K562 (cell line): ENCODE data around the gene IFT81. TPM values are rescaled to one million over a fixed set of nuclear protein-coding genes. Genes with fewer than 3 reads are reported as not detected.

Source experiments
- BCOR ChIP-seq: fragments of 450-650 bp; IDR thresholded peaks from 2 replicates; pipeline ENCODE4 v1.6.1; 2016
- CBFA2T3 ChIP-seq: fragments of 450-650 bp; IDR thresholded peaks from 2 replicates; pipeline ENCODE4 v1.6.1; 2017
- CREM ChIP-seq: IDR thresholded peaks from 2 replicates; pipeline ENCODE4 v1.6.1; 2014; ENCODE audit warnings: antibody characterized with exemption, low read depth
- EP300 ChIP-seq: IDR thresholded peaks from 2 replicates; pipeline ENCODE4 v1.6.1; 2012; ENCODE audit warnings: low read length, improper control_type of control experiment
- HDAC3 ChIP-seq: fragments of 450-650 bp; IDR thresholded peaks from 2 replicates; pipeline ENCODE4 v1.6.1; 2018; ENCODE audit warnings: borderline replicate concordance, mild to moderate bottlenecking, moderate library complexity; ENCODE audit not compliant: partially characterized antibody
- POLR2AphosphoS5 ChIP-seq: IDR thresholded peaks from 2 replicates; pipeline ENCODE4 v1.6.1; 2011; ENCODE audit warnings: mild to moderate bottlenecking, low read depth, low read length, moderate library complexity; ENCODE audit not compliant: control insufficient read depth, insufficient read depth
- ZNF431 ChIP-seq: sonication (generic); formaldehyde crosslinking; IDR thresholded peaks from 2 replicates; pipeline ENCODE4 v1.8.0; 2022; ENCODE audit warnings: mild to moderate bottlenecking, missing genetic modification reagents
- polyA plus RNA-seq, 8 experiments: library from polyadenylated mRNA; depleted of rRNA in 4 of 8; stranded (reverse) in 5 of 8; unstranded in 3 of 8; fragments of >200 nt; fragmentation: Nextera tagmentation in 2 of 8; fragmentation: Illumina TruSeq in 1 of 8; extraction: Ambion mirVana in 2 of 8; extraction: Trizol in 1 of 8; gene quantifications; 2 replicates each; pipeline versions ENCODE4 v1.2.1 to v1.2.3, GENCODE V29; 2011 to 2014; ENCODE audit warnings: inconsistent platforms in 1 of 8, missing spikeins in 1 of 8
- total RNA-seq, 7 experiments: library from RNA; depleted of rRNA in 6 of 7; stranded (reverse); fragments of >200 nt in 6 of 7; fragmentation: Illumina TruSeq in 2 of 7; extraction: Trizol in 2 of 7; gene quantifications; 2 replicates each; pipeline versions ENCODE4 v1.2.1 to v1.2.3, GENCODE V29; 2011 to 2021; ENCODE audit warnings: low replicate concordance in 1 of 7
- TF ChIP-seq, protein P1 (sequence below): fragments of 450-650 bp; formaldehyde crosslinking; IDR thresholded peaks from 2 replicates; pipeline ENCODE4 v1.4.0; 2020; ENCODE audit warnings: mild to moderate bottlenecking, moderate library complexity
- TF ChIP-seq, protein P2 (sequence below): fragments of 250-450 bp; sonication (Bioruptor Pico); IDR thresholded peaks from 2 replicates; pipeline ENCODE4 v1.4.0; 2020
- TF ChIP-seq, protein P3 (sequence below): IDR thresholded peaks from 2 replicates; pipeline ENCODE4 v1.6.1; 2012; ENCODE audit warnings: low read depth, low read length, improper control_type of control experiment, borderline replicate concordance
- TF ChIP-seq, protein P4 (sequence below), 2 experiments: fragments of 450-650 bp in 1 of 2; sonication (generic) in 1 of 2; formaldehyde crosslinking in 1 of 2; IDR thresholded peaks in 1 of 2; conservative IDR thresholded peaks in 1 of 2; 2 replicates each; pipeline versions ENCODE4 v1.6.1 to v1.8.1; 2016 to 2023; ENCODE audit warnings: mild to moderate bottlenecking in 2 of 2, moderate library complexity in 2 of 2, inconsistent platforms in 1 of 2, missing genetic modification reagents in 1 of 2
- TF ChIP-seq, protein P5 (sequence below): fragments of 250-450 bp; sonication (Bioruptor Pico); IDR thresholded peaks from 2 replicates; pipeline ENCODE4 v1.4.0; 2020; ENCODE audit warnings: mild to moderate bottlenecking, moderate library complexity

IFT81 gene
- total and polyA plus RNA-seq, 9 of the 15 experiments (the other 6 are each of a cell fraction or from before 2014, with no cell fraction given), result 2.8 to 11.9 (median 7.9) TPM

DNA sequence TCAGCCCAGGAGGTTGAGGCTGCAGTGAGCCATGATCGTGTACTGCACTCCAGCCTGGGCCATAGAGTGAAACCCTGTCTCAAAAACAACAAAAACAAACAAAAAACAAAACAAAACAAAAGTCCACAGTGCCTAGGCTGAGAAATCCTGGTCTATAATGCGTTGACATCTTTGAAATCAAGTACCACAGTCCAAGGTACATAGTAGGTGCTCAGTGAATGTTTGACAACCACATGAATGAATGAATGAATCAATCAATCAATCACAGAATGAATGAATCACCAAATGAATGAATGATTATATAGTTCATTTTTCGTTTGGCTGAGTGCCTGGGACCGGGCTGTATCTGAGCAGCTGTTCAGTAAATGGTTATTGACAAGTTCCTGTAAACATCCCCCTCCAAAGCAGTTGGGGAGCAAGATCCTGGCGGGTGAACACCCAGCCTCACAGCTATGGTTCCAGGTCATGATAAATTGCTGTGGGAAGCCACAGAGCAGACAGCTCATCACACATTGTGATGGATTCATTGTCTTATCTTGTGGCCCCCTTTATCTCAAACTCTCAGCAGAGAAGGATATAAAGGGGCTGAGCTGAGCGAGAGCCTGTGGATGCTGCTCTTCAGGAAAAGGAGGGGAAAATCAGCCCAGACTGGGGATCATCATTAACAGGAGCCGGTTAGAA is 30.4 kb upstream of the IFT81 start (continued):
- TF ChIP-seq, protein P1, sequence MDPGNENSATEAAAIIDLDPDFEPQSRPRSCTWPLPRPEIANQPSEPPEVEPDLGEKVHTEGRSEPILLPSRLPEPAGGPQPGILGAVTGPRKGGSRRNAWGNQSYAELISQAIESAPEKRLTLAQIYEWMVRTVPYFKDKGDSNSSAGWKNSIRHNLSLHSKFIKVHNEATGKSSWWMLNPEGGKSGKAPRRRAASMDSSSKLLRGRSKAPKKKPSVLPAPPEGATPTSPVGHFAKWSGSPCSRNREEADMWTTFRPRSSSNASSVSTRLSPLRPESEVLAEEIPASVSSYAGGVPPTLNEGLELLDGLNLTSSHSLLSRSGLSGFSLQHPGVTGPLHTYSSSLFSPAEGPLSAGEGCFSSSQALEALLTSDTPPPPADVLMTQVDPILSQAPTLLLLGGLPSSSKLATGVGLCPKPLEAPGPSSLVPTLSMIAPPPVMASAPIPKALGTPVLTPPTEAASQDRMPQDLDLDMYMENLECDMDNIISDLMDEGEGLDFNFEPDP, result no peak
- TF ChIP-seq, protein P2, sequence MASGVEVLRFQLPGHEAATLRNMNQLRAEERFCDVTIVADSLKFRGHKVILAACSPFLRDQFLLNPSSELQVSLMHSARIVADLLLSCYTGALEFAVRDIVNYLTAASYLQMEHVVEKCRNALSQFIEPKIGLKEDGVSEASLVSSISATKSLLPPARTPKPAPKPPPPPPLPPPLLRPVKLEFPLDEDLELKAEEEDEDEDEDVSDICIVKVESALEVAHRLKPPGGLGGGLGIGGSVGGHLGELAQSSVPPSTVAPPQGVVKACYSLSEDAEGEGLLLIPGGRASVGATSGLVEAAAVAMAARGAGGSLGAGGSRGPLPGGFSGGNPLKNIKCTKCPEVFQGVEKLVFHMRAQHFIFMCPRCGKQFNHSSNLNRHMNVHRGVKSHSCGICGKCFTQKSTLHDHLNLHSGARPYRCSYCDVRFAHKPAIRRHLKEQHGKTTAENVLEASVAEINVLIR (CRISPR knock-in tag), result no peak; the same call in 1 of the 2 replicates
- TF ChIP-seq BCOR (peak; percentile 71), POLR2AphosphoS5 (peak; percentile 75; the same call in 1 of the 2 replicates), ZNF431 (CRISPR knock-in tag) (no peak), EP300 (peak; percentile 80), CBFA2T3 (peak; percentile 91), CREM (peak; percentile 69), HDAC3 (peak; percentile 66)
- TF ChIP-seq, protein P3, sequence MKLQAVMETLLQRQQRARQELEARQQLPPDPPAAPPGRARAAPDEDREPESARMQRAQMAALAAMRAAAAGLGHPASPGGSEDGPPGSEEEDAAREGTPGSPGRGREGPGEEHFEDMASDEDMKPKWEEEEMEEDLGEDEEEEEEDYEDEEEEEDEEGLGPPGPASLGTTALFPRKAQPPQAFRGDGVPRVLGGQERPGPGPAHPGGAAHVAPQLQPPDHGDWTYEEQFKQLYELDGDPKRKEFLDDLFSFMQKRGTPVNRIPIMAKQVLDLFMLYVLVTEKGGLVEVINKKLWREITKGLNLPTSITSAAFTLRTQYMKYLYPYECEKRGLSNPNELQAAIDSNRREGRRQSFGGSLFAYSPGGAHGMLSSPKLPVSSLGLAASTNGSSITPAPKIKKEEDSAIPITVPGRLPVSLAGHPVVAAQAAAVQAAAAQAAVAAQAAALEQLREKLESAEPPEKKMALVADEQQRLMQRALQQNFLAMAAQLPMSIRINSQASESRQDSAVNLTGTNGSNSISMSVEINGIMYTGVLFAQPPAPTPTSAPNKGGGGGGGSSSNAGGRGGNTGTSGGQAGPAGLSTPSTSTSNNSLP, result peak; percentile 80; the same call in 1 of the 2 replicates
- TF ChIP-seq, protein P4, sequence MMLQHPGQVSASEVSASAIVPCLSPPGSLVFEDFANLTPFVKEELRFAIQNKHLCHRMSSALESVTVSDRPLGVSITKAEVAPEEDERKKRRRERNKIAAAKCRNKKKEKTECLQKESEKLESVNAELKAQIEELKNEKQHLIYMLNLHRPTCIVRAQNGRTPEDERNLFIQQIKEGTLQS (IDR thresholded peaks at IDR 0.05), result no peak
- TF ChIP-seq, protein P4 (CRISPR knock-in tag; conservative IDR thresholded peaks at IDR 0.05), result no peak
- TF ChIP-seq, protein P5, sequence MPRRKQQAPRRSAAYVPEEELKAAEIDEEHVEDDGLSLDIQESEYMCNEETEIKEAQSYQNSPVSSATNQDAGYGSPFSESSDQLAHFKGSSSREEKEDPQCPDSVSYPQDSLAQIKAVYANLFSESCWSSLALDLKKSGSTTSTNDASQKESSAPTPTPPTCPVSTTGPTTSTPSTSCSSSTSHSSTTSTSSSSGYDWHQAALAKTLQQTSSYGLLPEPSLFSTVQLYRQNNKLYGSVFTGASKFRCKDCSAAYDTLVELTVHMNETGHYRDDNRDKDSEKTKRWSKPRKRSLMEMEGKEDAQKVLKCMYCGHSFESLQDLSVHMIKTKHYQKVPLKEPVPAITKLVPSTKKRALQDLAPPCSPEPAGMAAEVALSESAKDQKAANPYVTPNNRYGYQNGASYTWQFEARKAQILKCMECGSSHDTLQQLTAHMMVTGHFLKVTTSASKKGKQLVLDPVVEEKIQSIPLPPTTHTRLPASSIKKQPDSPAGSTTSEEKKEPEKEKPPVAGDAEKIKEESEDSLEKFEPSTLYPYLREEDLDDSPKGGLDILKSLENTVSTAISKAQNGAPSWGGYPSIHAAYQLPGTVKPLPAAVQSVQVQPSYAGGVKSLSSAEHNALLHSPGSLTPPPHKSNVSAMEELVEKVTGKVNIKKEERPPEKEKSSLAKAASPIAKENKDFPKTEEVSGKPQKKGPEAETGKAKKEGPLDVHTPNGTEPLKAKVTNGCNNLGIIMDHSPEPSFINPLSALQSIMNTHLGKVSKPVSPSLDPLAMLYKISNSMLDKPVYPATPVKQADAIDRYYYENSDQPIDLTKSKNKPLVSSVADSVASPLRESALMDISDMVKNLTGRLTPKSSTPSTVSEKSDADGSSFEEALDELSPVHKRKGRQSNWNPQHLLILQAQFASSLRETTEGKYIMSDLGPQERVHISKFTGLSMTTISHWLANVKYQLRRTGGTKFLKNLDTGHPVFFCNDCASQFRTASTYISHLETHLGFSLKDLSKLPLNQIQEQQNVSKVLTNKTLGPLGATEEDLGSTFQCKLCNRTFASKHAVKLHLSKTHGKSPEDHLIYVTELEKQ (CRISPR knock-in tag), result peak; percentile 32; the same call in 1 of the 2 replicates
